ENCODE measurements around the gene MME.

MME gene

GRCh38 chr3:155218462-155218861, 138.3 kb downstream of the MME start:
- no peak overlapping the region for H3K27ac ChIP-seq
- TF ChIP-seq CTCF (conservative IDR thresholded peaks at IDR 0.05) = no peak
- no peak for TF ChIP-seq ZFX (IDR thresholded peaks at IDR 0.05)

GRCh38 chr3:155219106-155219505, 139.0 kb downstream of the MME start:
- TF ChIP-seq ZFX (IDR thresholded peaks at IDR 0.05) (no peak), CTCF (conservative IDR thresholded peaks at IDR 0.05) (no peak)
- H3K27ac ChIP-seq = no peak overlapping the region

GRCh38 chr3:155225417-155225816, 145.3 kb downstream of the MME start:
- H3K27ac ChIP-seq = peak overlapping the region; percentile 12; the same call in 1 of the 2 replicates
- TF ChIP-seq CTCF (conservative IDR thresholded peaks at IDR 0.05) = no peak

GRCh38 chr3:155227141-155227540, 147.0 kb downstream of the MME start:
- no peak overlapping the region for H3K27ac ChIP-seq
- no peak for TF ChIP-seq CTCF (conservative IDR thresholded peaks at IDR 0.05)
- TF ChIP-seq ZFX (IDR thresholded peaks at IDR 0.05) = no peak

- H3K27ac ChIP-seq = no peak overlapping the region
- TF ChIP-seq CTCF (conservative IDR thresholded peaks at IDR 0.05) = no peak
- TF ChIP-seq ZFX (IDR thresholded peaks at IDR 0.05) = no peak
Observed at GRCh38 chr3:155228676-155229075, 148.6 kb downstream of the MME start.

GRCh38 chr3:155229086-155229485, 149.0 kb downstream of the MME start:
- TF ChIP-seq CTCF (conservative IDR thresholded peaks at IDR 0.05) (no peak), ZFX (IDR thresholded peaks at IDR 0.05) (no peak)
- no peak overlapping the region for H3K27ac ChIP-seq

GRCh38 chr3:155230382-155230781, 150.3 kb downstream of the MME start:
- TF ChIP-seq CTCF (conservative IDR thresholded peaks at IDR 0.05) (no peak), ZFX (IDR thresholded peaks at IDR 0.05) (no peak)
- no peak overlapping the region for H3K27ac ChIP-seq

Data from C4-2B (cell line).